HEK293 (cell line): ENCODE measurements around the gene SMAD4.

Experiments used
- CTCF ChIA-PET: fragments of 350-600 bp; formaldehyde crosslinking; extraction: SDS; loops from one replicate; lab custom pipeline; 2021; ENCODE audit warnings: antibody characterized with exemption; lab: Yijun Ruan, JAX
- POLR2A ChIA-PET: fragments of 300-600 bp; formaldehyde crosslinking; extraction: SDS; loops from one replicate; lab custom pipeline; 2020; ENCODE audit warnings: antibody characterized with exemption, inconsistent platforms; lab: Yijun Ruan, JAX
- H3K27ac ChIP-seq: fragments of 200-500 bp; sonication (Bioruptor generic); 2 replicates; pipeline ENCODE4 v1.5.1; 2014; ENCODE audit warnings: low read depth, low read length, control low read depth, inconsistent platforms; ENCODE audit errors: extremely low read depth
- H3K36me3 ChIP-seq, 2 experiments: fragments of 200-500 bp in 1 of 2; sonication (Bioruptor generic) in 1 of 2; 1 replicate in 1 of 2; 2 replicates in 1 of 2; pipeline ENCODE4 v1.5.1; 2014 to 2017; ENCODE audit warnings: inconsistent platforms in 2 of 2, low read length in 2 of 2; ENCODE audit not compliant: control insufficient read depth in 2 of 2, insufficient read depth in 1 of 2
- H3K4me1 ChIP-seq: fragments of 200-500 bp; sonication (Bioruptor generic); 2 replicates; pipeline ENCODE4 v1.5.1; 2014; ENCODE audit warnings: mild to moderate bottlenecking, low read length, inconsistent platforms; ENCODE audit not compliant: control insufficient read depth, insufficient read depth
- H3K4me3 ChIP-seq: 2 replicates; pipeline ENCODE4 v1.5.1; 2011; ENCODE audit warnings: low read depth, mild to moderate bottlenecking, control low read depth, low read length, moderate library complexity
- H3K9me3 ChIP-seq: fragments of 200-500 bp; sonication (Bioruptor generic); 2 replicates; pipeline ENCODE4 v1.5.1; 2014; ENCODE audit warnings: low read depth, low read length, inconsistent platforms; ENCODE audit not compliant: control insufficient read depth, insufficient read depth
- GLIS2 ChIP-seq: fragments of 450-650 bp; formaldehyde crosslinking; IDR thresholded peaks from 2 replicates; pipeline ENCODE4 v1.5.1; 2016; ENCODE audit warnings: missing biosample characterization, missing genetic modification characterization
- OSR2 ChIP-seq: fragments of 450-650 bp; formaldehyde crosslinking; IDR thresholded peaks from 2 replicates; pipeline ENCODE4 v1.5.1; 2016; ENCODE audit warnings: missing biosample characterization, missing genetic modification characterization
- REPIN1 ChIP-seq: fragments of 450-650 bp; formaldehyde crosslinking; IDR thresholded peaks from 2 replicates; pipeline ENCODE4 v1.5.1; 2017; ENCODE audit warnings: missing biosample characterization, missing genetic modification characterization, low read depth
- SCRT2 ChIP-seq: fragments of 450-650 bp; formaldehyde crosslinking; IDR thresholded peaks from 2 replicates; pipeline ENCODE4 v1.5.1; 2016; ENCODE audit warnings: missing biosample characterization, missing genetic modification characterization
- SETDB1 ChIP-seq: IDR thresholded peaks from one replicate; pipeline ENCODE4 v1.6.1; 2017; ENCODE audit warnings: mild to moderate bottlenecking, low read length, moderate library complexity, mixed read lengths; ENCODE audit not compliant: insufficient read length
- ZBTB21 ChIP-seq: fragments of 450-650 bp; formaldehyde crosslinking; IDR thresholded peaks from 2 replicates; pipeline ENCODE4 v1.5.1; 2017; ENCODE audit warnings: missing biosample characterization, missing genetic modification characterization
- ZBTB6 ChIP-seq: fragments of 450-650 bp; formaldehyde crosslinking; IDR thresholded peaks from 2 replicates; pipeline ENCODE4 v1.5.1; 2017; ENCODE audit warnings: missing biosample characterization, missing genetic modification characterization
- ZFP3 ChIP-seq: fragments of 450-650 bp; formaldehyde crosslinking; IDR thresholded peaks from 2 replicates; pipeline ENCODE4 v1.5.1; 2016; ENCODE audit warnings: low read depth, missing biosample characterization, missing genetic modification characterization
- ZFP69B ChIP-seq: fragments of 450-650 bp; formaldehyde crosslinking; IDR thresholded peaks from 2 replicates; pipeline ENCODE4 v1.5.1; 2016; ENCODE audit warnings: missing biosample characterization, missing genetic modification characterization
- ZNF155 ChIP-seq: fragments of 450-650 bp; formaldehyde crosslinking; IDR thresholded peaks from 2 replicates; pipeline ENCODE4 v1.5.1; 2016; ENCODE audit warnings: missing biosample characterization, missing genetic modification characterization
- ZNF26 ChIP-seq: fragments of 450-650 bp; formaldehyde crosslinking; IDR thresholded peaks from 2 replicates; pipeline ENCODE4 v1.5.1; 2016; ENCODE audit warnings: missing biosample characterization, missing genetic modification characterization
- ZNF350 ChIP-seq: fragments of 450-650 bp; formaldehyde crosslinking; IDR thresholded peaks from 2 replicates; pipeline ENCODE4 v1.5.0; 2017; ENCODE audit warnings: missing biosample characterization, mild to moderate bottlenecking, missing genetic modification characterization
- ZNF48 ChIP-seq: fragments of 450-650 bp; formaldehyde crosslinking; IDR thresholded peaks from 2 replicates; pipeline ENCODE4 v1.5.1; 2016; ENCODE audit warnings: missing biosample characterization, missing genetic modification characterization
- ZNF677 ChIP-seq: fragments of 450-650 bp; IDR thresholded peaks from 2 replicates; pipeline ENCODE4 v1.5.0; 2018; ENCODE audit warnings: missing biosample characterization, mild to moderate bottlenecking, missing genetic modification characterization, moderate library complexity
- ZNF76 ChIP-seq: fragments of 450-650 bp; formaldehyde crosslinking; IDR thresholded peaks from 2 replicates; pipeline ENCODE4; 2016; ENCODE audit warnings: low read depth, missing biosample characterization, missing genetic modification characterization, borderline replicate concordance
- ZSCAN23 ChIP-seq: fragments of 450-650 bp; formaldehyde crosslinking; IDR thresholded peaks from 2 replicates; pipeline ENCODE4 v1.5.1; 2016; ENCODE audit warnings: missing biosample characterization, missing genetic modification characterization
- TF ChIP-seq, protein P1 (sequence below): fragments of 450-650 bp; formaldehyde crosslinking; IDR thresholded peaks from 2 replicates; pipeline ENCODE4 v1.5.1; 2016; ENCODE audit warnings: missing biosample characterization, missing genetic modification characterization
- TF ChIP-seq, protein P2 (sequence below): fragments of 450-650 bp; formaldehyde crosslinking; IDR thresholded peaks from 2 replicates; pipeline ENCODE4 v1.5.1; 2017; ENCODE audit warnings: missing biosample characterization, missing genetic modification characterization
- TF ChIP-seq, protein P3 (sequence below): fragments of 450-650 bp; IDR thresholded peaks from 2 replicates; pipeline ENCODE4 v1.5.1; 2018; ENCODE audit warnings: missing biosample characterization, missing genetic modification characterization

SMAD4 gene

GRCh38 chr18:51029694-51030536 lies at the start of gene SMAD4 (continued):
- no peak for TF ChIP-seq ZFP3 (tag by site-specific recombination)

DNA sequence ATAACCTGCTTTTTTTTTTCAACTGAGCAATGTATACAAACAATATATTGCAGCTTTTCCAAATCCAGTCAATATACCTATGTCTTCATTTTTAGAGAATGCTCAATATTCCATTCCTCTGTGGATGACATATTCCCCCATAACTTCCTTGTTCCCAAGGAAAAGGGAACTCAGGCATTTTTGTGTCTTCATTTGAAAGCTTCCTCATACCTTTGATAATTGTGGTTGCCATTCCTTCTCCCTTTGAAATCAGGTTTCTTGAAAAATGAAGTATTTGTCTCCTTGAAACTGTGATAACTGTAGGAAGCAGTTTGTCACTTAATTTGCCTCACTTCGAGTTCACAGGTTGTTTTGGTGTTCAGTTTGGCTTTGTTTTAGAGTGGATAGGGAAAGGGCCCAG lies 48.6 kb upstream of the SMAD4 start:
- ChIA-PET POLR2A (no interaction called here), CTCF (interaction anchor here (1.2 kb wide), 1 partner anchor 9 kb away, joined by 3 read pairs; no protein-coding TSS in a partner anchor)
- no peaks in the 10 kb centered on the region for H3K4me1 ChIP-seq
- H3K9me3 ChIP-seq: no peaks in the 10 kb centered on the region; the same call in 1 of the 2 replicates
- peaks cover 0 to 24% of the 10 kb centered on the region in 2 experiments; a peak in 2 of 3 replicates for H3K36me3 ChIP-seq
- TF ChIP-seq ZBTB21 (tag by site-specific recombination): no peak
- TF ChIP-seq ZBTB6 (tag by site-specific recombination): no peak
- no peak for TF ChIP-seq SETDB1
- no peak for TF ChIP-seq REPIN1 (tag by site-specific recombination)
- TF ChIP-seq ZNF76 (tag by site-specific recombination): no peak
- TF ChIP-seq, protein P1, sequence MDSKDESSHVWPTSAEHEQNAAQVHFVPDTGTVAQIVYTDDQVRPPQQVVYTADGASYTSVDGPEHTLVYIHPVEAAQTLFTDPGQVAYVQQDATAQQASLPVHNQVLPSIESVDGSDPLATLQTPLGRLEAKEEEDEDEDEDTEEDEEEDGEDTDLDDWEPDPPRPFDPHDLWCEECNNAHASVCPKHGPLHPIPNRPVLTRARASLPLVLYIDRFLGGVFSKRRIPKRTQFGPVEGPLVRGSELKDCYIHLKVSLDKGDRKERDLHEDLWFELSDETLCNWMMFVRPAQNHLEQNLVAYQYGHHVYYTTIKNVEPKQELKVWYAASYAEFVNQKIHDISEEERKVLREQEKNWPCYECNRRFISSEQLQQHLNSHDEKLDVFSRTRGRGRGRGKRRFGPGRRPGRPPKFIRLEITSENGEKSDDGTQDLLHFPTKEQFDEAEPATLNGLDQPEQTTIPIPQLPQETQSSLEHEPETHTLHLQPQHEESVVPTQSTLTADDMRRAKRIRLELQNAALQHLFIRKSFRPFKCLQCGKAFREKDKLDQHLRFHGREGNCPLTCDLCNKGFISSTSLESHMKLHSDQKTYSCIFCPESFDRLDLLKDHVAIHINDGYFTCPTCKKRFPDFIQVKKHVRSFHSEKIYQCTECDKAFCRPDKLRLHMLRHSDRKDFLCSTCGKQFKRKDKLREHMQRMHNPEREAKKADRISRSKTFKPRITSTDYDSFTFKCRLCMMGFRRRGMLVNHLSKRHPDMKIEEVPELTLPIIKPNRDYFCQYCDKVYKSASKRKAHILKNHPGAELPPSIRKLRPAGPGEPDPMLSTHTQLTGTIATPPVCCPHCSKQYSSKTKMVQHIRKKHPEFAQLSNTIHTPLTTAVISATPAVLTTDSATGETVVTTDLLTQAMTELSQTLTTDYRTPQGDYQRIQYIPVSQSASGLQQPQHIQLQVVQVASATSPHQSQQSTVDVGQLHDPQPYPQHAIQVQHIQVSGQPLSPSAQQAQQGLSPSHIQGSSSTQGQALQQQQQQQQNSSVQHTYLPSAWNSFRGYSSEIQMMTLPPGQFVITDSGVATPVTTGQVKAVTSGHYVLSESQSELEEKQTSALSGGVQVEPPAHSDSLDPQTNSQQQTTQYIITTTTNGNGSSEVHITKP (tag by site-specific recombination): no peak
- no peak for TF ChIP-seq OSR2 (tag by site-specific recombination)
- TF ChIP-seq GLIS2: no peak
- no peak for TF ChIP-seq ZFP69B
- TF ChIP-seq ZSCAN23: no peak
- no peak for TF ChIP-seq ZNF155
- no peak for TF ChIP-seq ZNF350 (tag by site-specific recombination)
- TF ChIP-seq, protein P2, sequence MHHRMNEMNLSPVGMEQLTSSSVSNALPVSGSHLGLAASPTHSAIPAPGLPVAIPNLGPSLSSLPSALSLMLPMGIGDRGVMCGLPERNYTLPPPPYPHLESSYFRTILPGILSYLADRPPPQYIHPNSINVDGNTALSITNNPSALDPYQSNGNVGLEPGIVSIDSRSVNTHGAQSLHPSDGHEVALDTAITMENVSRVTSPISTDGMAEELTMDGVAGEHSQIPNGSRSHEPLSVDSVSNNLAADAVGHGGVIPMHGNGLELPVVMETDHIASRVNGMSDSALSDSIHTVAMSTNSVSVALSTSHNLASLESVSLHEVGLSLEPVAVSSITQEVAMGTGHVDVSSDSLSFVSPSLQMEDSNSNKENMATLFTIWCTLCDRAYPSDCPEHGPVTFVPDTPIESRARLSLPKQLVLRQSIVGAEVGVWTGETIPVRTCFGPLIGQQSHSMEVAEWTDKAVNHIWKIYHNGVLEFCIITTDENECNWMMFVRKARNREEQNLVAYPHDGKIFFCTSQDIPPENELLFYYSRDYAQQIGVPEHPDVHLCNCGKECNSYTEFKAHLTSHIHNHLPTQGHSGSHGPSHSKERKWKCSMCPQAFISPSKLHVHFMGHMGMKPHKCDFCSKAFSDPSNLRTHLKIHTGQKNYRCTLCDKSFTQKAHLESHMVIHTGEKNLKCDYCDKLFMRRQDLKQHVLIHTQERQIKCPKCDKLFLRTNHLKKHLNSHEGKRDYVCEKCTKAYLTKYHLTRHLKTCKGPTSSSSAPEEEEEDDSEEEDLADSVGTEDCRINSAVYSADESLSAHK (tag by site-specific recombination): no peak
- no peak for TF ChIP-seq ZNF26
- TF ChIP-seq, protein P3, sequence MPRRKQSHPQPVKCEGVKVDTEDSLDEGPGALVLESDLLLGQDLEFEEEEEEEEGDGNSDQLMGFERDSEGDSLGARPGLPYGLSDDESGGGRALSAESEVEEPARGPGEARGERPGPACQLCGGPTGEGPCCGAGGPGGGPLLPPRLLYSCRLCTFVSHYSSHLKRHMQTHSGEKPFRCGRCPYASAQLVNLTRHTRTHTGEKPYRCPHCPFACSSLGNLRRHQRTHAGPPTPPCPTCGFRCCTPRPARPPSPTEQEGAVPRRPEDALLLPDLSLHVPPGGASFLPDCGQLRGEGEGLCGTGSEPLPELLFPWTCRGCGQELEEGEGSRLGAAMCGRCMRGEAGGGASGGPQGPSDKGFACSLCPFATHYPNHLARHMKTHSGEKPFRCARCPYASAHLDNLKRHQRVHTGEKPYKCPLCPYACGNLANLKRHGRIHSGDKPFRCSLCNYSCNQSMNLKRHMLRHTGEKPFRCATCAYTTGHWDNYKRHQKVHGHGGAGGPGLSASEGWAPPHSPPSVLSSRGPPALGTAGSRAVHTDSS (tag by site-specific recombination): no peak
- TF ChIP-seq ZNF48 (tag by site-specific recombination): no peak
- no peak for TF ChIP-seq ZNF677 (tag by site-specific recombination)
- TF ChIP-seq SCRT2 (tag by site-specific recombination): no peak
- no peak overlapping the region for H3K4me3 ChIP-seq
- H3K27ac ChIP-seq: no peak overlapping the region
